ENCODE results near the gene QPCT.
A peak's percentile ranks its signal among the peaks of the same experiment; 100 is the strongest.
"Not testable (repeated sequence)": the region's sequence is repeated elsewhere in the genome, so short reads cannot be mapped to it uniquely, and the experiment has no call there.

QPCT gene

DNA sequence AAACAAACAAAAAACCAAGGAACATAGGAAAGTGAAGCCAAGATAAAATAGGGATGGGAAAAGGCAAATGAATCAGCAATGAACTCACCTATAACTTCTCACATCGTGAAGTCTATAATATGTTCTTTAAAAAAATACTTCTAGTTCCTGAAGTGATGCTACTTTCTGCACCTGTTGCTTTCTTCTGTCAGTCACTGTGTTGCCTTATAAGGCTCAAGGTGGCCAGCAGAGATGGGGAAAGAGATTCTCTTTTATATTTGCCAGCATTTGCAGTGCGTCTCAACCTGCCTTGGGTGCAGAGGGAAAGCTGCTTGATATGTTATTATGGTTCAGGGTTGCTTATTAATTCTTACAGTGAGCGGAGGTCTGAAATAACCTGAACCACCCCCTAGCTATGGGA, 14.0 kb downstream of the QPCT start:
- no peak for TF ChIP-seq ZNF274 (IDR thresholded peaks at IDR 0.05; ENCODE audit: low read depth, low read length)
- H3K4me3 ChIP-seq (ENCODE audit: low read length) = no peak overlapping the region

DNA sequence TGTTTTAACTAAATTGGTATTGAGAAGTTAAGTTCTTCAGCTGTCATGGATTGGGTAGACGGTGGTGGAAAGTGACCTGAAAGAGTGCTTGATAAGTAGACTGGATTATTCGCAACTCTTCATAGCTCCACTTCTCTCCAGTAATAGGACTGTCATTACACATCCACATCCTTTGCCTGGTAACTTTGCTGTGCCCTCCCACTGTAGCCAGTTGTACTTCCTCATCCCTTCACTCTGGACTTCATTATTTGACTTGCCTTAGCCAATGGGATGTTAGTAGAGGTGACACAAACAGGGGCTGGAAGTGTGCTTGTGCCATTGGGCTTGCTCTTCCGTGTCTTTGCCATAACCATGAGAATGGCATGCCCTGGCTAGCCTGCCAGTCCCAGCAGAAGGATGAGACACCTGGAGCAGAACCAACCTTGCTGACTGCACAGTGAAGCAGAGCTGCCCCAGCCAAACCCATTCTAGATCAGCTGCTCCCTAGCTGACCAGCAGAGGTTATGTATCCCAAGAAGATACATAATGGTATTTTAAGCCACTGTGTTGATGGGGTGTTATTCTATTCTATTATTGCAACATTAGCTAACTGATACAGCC, 16.9 kb downstream of the QPCT start:
- no peak overlapping the region for H3K4me3 ChIP-seq (ENCODE audit: low read length)
- no peak for TF ChIP-seq ZNF274 (IDR thresholded peaks at IDR 0.05; ENCODE audit: low read depth, low read length)

DNA sequence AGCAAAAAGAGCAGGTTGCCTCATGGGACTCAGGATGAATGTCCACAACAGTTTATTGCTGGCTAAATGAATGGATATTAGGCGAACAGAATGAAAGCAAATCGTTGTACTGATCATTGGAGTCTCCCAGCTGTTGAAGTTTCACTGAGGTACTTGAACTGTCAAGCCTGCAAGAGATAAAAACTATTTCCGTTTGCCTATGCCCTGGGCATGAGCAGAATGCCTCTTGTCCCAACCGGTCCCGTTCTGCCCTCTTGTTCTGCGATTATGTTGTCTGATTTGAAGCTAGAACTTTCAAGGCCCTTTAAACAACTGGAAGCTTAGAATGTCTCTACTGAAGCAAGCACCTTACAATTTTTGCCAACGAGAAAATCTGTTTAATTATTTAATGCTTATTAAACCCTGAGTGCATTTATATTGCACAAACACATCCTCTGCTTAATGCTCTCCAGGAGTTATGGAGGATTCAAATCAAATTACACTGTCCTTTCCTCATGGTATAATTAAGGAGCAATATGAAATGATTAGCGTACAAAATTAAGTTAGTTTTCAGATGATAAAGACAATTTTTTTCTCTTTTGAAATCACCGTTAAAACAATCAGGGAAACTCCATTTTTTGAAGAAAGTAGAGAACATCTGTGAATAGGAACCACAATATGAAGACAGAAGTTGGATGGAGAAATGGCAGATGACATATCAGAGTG, 17.7 kb downstream of the QPCT start:
- H3K4me3 ChIP-seq (ENCODE audit: low read length) = no peak overlapping the region
- no peak for TF ChIP-seq ZNF274 (IDR thresholded peaks at IDR 0.05; ENCODE audit: low read depth, low read length)

DNA sequence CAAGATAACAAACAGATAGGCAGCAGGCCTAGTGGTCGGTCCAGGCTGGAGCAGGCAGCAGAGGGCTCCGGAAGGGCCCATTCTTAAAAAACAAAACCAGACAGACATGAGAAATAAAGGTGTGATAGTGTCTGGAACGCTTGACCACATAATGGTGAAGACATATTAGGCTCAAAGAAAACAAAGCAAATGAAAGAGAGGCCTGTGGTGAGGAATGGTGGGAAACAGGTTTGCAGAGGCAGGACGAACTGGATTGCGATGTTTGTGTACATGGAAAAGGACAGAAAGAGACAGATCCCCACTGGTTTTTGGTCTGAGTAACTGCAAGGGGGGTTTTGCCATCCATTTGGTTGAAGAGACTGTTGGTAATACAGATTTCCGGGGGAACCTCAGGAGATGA, 19.9 kb downstream of the QPCT start:
- TF ChIP-seq ZNF274 (IDR thresholded peaks at IDR 0.05; ENCODE audit: low read depth, low read length) = no peak
- H3K4me3 ChIP-seq (ENCODE audit: low read length) = no peak overlapping the region

DNA sequence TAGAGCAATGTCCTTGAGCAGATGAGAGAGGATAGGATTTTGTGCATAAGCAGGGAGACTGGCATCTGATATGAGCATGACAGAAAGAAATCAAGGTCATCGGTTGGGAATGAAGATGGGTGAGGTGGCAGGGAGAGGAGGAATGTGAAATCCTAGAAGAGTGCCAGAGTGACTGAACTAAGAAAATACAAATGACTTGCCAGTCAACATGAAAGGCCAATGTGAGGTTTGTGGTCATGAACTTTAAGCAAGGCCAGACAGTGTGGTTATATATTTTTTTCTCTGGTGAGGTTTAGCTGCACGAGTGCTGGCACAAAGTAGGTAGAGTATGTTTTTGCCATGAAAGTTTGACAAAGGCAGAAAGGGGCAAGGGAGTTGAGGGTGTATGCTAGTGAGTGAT, 21.2 kb downstream of the QPCT start:
- no peak for TF ChIP-seq ZNF274 (IDR thresholded peaks at IDR 0.05; ENCODE audit: low read depth, low read length)

DNA sequence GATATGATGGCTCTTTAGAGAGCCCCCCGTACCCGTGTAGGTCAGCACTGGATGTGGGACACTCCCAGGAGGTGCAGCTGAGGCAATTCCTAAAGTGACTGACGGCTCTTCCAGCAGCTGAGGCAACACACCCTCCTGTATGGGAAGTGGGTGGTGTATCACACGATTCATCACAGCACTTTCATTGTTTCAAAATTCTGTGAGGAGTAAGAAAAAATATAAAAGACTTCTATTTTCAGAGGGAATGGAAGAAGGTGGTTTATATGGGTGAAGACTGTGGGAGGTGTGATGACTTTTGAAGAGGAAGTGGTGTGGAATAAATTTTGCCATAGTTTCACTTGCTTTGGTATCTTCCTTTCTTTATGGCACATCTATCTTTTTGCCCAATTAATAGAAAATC, 22.3 kb downstream of the QPCT start:
- no peak overlapping the region for H3K4me3 ChIP-seq (ENCODE audit: low read length)
- TF ChIP-seq ZNF274 (IDR thresholded peaks at IDR 0.05; ENCODE audit: low read depth, low read length) = no peak

More for the DNA sequence above, 21.2 kb downstream of the QPCT start:
- no peak overlapping the region for H3K4me3 ChIP-seq (ENCODE audit: low read length)

DNA sequence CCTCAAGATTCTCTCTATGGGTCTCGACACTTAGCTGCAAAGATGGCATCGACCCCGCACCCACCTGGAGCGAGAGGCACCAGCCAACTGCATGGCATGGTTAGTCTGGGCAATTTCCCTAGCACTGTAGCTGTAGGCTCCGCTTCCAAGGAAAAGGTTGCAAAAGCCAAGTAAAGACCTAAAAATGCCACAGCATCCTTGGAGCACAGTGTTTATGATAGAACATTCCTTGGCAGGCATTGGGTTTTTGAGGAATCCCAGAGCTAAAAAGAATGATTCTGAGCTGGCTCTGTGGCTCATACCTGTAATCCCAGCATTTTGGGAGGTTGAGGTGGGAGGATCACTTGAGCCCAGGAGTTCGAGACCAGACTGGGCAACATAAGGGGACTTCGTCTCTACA, 22.9 kb downstream of the QPCT start:
- no peak overlapping the region for H3K4me3 ChIP-seq (ENCODE audit: low read length)

DNA sequence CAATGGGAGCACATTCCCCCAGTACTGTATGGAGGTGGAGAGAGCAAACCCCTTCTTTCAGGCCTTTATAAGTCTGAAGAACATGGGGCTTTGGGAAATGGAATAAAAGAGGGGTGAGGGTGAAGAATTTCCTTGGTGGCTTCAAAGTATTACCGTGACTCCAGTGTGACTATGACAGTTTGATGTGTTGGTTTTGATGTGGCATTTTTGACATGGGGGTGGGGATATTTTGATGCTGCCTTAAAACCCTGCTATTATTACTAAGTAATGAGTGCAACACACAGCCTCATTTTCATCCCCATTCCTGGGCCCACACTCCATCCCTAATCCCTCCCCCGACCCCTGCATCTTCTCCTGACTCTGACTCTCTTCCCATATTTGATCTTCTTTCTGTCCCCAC, 23.6 kb downstream of the QPCT start:
- no peak overlapping the region for H3K4me3 ChIP-seq (ENCODE audit: low read length)
- TF ChIP-seq ZNF274 (IDR thresholded peaks at IDR 0.05; ENCODE audit: low read depth, low read length) = no peak

More for the DNA sequence above, 22.9 kb downstream of the QPCT start:
- no peak for TF ChIP-seq ZNF274 (IDR thresholded peaks at IDR 0.05; ENCODE audit: low read depth, low read length)

DNA sequence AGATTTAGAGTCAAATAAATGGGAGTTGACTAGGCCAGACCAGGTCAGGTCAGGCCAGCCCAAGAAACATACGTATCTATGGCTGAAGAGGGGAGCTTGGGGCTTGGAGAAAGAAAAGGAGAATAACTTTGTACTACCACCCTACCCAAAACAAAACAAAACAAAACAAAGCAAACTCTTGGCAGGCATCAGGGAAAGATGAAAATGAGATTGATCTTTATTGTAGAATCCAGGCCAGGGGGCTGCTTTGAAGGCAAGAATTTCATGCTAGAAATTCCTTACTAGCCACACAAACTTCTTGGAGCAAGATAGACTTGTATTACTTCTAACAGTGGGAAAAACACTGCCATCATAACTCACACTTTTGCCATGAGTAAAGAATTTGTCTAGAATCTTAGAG, 26.2 kb downstream of the QPCT start:
- TF ChIP-seq ZNF274 (IDR thresholded peaks at IDR 0.05; ENCODE audit: low read depth, low read length) = no peak
- H3K4me3 ChIP-seq (ENCODE audit: low read length) = no peak overlapping the region

DNA sequence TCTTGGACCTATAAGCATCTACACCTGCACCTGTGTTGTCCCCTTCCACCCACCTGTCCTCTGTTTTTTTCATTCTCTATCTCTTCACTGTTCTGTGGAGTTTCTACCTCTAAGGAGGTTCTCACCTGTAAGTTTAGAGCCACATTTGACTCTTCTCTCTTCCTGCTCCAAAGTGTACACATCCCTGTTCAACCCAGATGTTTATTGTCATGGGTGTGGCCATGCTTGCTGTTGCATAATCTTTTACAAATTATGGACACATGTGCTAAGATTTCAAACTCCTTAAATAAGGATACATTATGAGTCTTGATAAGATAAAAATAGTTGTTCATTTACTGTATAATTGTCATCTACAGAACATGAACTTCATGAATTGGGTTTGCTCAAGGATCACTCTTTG, 27.6 kb downstream of the QPCT start:
- no peak overlapping the region for H3K4me3 ChIP-seq (ENCODE audit: low read length)
- TF ChIP-seq ZNF274 (IDR thresholded peaks at IDR 0.05; ENCODE audit: low read depth, low read length) = no peak

DNA sequence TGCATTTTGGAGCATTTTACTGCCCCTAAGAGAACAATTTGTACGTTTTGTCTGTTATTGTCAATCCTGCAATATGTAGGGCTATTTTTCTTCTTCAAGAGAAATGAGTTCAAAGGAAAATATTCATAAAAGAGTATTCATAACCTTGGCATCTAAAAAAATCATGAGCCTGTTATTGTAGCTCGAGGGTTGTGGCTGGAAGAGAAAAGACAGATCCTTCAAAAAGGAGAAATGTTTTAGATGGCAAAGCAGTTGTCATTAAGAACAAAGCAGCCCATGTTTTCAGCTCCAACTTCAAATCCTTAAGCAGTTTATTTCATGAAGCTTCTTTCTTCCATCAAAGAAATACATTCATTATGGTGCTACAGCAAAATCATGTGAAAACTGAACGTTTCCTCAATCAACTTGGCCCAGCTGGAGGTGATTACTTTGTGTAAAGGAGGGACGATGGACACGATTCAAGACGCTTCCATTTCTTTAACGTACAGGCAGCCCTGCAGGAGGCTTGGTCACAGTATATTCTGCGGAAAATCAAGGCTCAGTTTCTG, 31.4 kb downstream of the QPCT start:
- peak overlapping the region; percentile 66 for H3K4me3 ChIP-seq (ENCODE audit: low read length)
- no peak for TF ChIP-seq ZNF274 (IDR thresholded peaks at IDR 0.05; ENCODE audit: low read depth, low read length)

DNA sequence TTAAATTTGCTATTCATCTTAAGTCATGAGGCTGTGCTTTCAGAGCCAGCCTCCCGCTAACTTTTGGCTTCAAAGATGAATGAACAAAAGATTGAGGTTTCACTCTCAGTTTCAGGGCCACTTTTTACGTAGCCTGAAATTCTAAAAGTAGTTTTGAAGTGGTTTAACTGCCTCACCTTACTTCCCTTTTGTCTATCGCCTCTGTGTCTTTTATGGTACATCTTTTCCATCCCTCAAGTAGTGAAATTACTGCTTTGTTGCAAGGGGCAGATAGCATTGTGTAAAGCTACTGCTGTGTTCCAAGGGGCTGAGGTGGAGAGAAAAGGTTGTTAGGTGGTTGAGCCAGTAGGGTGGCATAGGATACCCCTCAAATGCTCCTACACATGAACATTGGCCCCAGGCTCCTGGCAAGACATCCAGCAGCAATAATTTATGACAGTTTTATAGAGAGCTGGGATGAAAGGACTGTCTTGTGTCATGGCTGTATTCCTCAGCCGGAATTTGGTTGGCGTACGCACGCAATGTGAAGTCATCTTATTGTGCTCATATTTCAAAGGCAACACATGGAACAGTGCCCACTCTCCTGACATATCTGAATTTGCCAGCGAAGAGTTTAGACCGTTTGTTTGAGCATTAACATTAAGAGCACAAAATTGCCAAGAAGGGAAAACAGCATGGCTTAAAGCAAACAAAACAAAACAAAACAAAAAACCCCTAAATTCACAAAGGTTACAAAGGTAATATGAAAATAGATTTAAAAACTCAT, 32.2 kb downstream of the QPCT start:
- no peak for TF ChIP-seq ZNF274 (IDR thresholded peaks at IDR 0.05; ENCODE audit: low read depth, low read length)
- H3K4me3 ChIP-seq (ENCODE audit: low read length) = peak overlapping the region; percentile 66

DNA sequence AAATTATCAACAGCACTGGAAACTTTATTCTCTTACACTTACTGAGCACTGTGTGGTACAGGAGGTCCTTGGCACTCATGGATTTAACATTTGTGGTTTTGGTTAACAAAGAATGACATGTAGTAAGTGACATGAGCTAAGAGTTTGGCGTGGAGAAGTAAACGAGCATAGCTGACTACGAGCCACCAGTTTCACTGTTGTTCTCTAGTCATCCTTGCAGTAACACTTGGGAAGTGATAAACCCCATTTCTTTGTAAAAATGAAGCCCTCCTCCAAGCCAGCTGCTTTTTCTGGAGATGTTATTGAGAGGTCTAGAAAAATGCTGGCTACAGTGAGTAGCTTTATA, 32.7 kb downstream of the QPCT start:
- H3K4me3 ChIP-seq (ENCODE audit: low read length) = peak overlapping the region; percentile 18; the same call in 1 of the 2 replicates

DNA sequence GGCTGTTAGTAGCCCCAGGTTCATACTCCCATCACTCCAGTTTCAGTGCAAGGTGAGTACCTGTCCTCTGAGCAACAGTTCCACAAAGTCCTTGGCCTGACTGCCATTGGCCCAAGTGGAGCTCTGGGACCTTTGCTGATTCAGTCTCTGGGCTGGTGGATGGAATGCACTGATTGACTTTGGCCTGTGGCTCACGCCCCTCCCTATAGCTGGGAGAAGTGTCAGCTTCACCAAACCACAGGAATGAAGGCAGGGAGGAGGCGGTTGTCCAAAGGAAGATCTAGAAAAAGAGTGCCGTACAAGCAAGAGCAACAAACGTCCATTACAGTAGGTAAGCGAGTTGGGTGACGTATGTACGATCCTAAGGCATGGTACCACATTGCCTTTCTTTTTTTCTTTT, 34.0 kb downstream of the QPCT start:
- no peak for TF ChIP-seq ZNF274 (IDR thresholded peaks at IDR 0.05; ENCODE audit: low read depth, low read length)
- no peak overlapping the region for H3K4me3 ChIP-seq (ENCODE audit: low read length)

More for the DNA sequence above, 32.7 kb downstream of the QPCT start:
- no peak for TF ChIP-seq ZNF274 (IDR thresholded peaks at IDR 0.05; ENCODE audit: low read depth, low read length)

DNA sequence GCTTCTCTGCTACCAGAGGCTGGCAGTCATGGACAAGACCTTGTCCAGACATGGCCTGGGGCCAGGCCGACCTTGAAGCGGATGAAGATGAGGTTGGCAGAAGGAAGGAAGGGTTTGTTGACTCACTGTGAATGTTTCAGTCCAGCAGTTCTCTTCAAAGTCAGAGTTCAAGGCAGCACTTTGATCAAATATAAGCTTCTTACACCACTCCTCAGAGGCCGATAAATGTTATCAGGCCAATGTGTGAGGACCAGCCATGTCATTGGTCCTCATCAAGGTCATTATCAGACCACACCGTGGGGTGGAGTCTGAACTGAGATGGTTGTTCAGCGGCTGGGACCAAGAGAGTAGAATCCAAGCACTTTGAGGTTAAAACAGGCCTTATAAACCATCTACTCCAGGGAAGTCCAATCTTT, 35.5 kb downstream of the QPCT start:
- H3K4me3 ChIP-seq (ENCODE audit: low read length) = no peak overlapping the region

DNA sequence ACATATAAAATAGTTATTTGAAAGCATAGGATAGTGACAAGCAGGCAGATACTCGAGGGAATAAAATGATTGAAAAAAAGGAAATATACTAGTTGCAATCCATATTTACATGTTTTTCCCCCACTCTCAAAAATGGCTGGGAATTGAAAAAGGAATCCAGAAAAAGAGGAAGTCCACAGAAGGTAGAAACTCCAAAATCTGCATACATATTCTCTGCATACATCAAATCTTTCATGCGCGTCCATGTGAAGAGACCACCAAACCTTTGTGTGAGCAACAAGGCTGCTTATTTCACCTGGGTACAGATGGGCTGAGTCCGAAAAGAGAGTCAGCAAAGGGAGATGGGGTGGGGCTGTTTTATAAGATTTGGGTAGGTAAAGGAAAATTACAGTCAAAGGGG, 36.4 kb downstream of the QPCT start:
- not testable (repeated sequence) for H3K4me3 ChIP-seq (ENCODE audit: low read length)

More for the DNA sequence above, 35.5 kb downstream of the QPCT start:
- no peak for TF ChIP-seq ZNF274 (IDR thresholded peaks at IDR 0.05; ENCODE audit: low read depth, low read length)

DNA sequence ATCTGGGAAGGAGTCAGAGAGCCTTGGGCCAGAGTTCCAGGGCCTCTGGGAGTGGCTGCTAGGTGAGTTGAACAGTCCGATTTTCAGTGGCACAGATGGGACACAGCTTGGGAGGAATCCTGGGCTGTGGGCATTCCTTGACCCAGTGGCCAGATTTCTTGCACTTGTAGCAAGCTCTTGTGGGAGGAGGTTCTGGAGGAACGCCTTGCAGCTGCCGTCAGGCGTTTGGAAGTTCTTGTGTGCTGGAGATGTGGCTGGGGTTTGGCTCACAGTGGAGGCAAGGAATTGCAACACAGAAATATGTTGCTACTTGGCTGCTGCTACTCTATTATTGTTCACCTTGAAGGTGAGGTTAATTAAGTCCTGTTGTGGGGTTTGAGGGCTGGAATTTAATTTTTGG, 39.8 kb downstream of the QPCT start:
- H3K4me3 ChIP-seq (ENCODE audit: low read length) = not testable (repeated sequence)

Data from GM08714 (cell line).